Measurements from ENCODE around the gene SUOX. TPM values are rescaled to one million over a fixed set of nuclear protein-coding genes. Genes with fewer than 3 reads are reported as not detected.
"Not testable (repeated sequence)": the region's sequence is repeated elsewhere in the genome, so short reads cannot be mapped to it uniquely, and the experiment has no call there.

SUOX gene
- total and polyA plus RNA-seq, 5 donors from 2014 or later, result 2.2 to 10.3 (median 6.9) TPM

DNA sequence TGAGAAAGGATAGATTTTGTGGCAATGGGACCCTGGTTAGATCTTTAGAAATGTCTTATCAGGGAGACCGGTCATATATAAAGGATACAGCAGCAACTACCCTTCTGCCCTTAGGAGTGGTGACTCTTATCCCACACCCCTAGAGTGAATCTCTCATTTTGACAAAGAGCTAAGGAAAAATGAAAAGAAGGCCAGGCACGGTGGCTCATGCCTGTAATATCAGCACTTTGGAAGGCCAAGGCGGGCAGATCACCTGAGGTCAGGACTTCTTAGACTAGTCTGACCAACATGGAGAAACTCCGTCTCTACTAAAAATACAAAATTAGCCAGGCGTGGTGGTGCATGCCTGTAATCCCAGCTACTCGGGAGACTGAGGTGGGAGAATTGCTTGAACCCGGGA, 11.1 kb upstream of the SUOX start:
- not testable (repeated sequence) for H3K27me3 Mint-ChIP-seq; H3K4me3 ChIP-seq (ENCODE audit: low read depth, low read length); H3K27me3 ChIP-seq (ENCODE audit: control insufficient read depth, insufficient read depth, low read length); H3K9me3 ChIP-seq (ENCODE audit: control insufficient read depth in 2 of 2, low read length in 2 of 2); H3K9me3 Mint-ChIP-seq; DNase-seq; H3K4me3 Mint-ChIP-seq; H3K27ac Mint-ChIP-seq; H3K27ac ChIP-seq (ENCODE audit: insufficient read depth, low read length, poor library complexity, severe bottlenecking); ATAC-seq (ENCODE audit: low read depth in 2 of 2); H3K4me1 ChIP-seq (ENCODE audit: control insufficient read depth, insufficient read depth, low read length, poor library complexity, severe bottlenecking)
- H3K4me1 Mint-ChIP-seq, result peaks cover 0 to 15% (median 5%) of the 10 kb centered on the region in 4 donors
- peaks cover 54% of the 10 kb centered on the region for H3K36me3 ChIP-seq (ENCODE audit: control insufficient read depth, insufficient read depth, low read length)
- peaks cover 36% of the 10 kb centered on the region for H3K36me3 Mint-ChIP-seq

DNA sequence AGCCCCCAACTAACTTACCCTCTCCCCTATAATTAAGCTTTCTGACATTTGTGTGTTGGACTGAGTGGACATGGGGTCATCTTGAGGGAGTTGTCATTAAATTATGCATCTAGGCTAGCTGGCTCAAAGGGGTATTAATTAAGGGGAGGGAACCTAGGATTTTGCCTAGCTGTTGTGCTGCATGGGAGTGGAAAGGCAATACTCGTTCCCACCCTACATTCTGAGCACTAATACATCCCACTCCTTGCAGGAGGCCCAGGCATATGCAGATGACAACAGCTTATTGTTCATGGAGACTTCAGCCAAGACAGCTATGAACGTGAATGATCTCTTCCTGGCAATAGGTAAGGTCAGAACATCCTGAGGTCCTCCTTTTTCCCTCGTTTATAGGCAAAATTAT, 6.0 kb upstream of the SUOX start:
- Histone ChIP-seq H3K27ac (ENCODE audit: insufficient read depth, low read length, poor library complexity, severe bottlenecking) (no peak overlapping the region), H3K4me1 (ENCODE audit: control insufficient read depth, insufficient read depth, low read length, poor library complexity, severe bottlenecking) (peaks cover 3% of the 10 kb centered on the region), H3K36me3 (ENCODE audit: control insufficient read depth, insufficient read depth, low read length) (peaks cover 62% of the 10 kb centered on the region), H3K4me3 (ENCODE audit: low read depth, low read length) (no peak overlapping the region), H3K27me3 (ENCODE audit: control insufficient read depth, insufficient read depth, low read length) (no peaks in the 10 kb centered on the region), H3K9me3 (ENCODE audit: control insufficient read depth in 2 of 2, low read length in 2 of 2) (no peaks in the 10 kb centered on the region)
- Mint-ChIP-seq H3K27ac (peak overlapping the region in 1 of 3 donors; percentile 39), H3K9me3 (no peaks in the 10 kb centered on the region), H3K4me1 (peaks cover 2 to 8% (median 3%) of the 10 kb centered on the region in 4 donors), H3K27me3 (no peaks in the 10 kb centered on the region), H3K4me3 (no peak overlapping the region), H3K36me3 (peaks cover 43% of the 10 kb centered on the region)
- no peak for DNase-seq
- no peak for ATAC-seq (ENCODE audit: low read depth in 2 of 2)

DNA sequence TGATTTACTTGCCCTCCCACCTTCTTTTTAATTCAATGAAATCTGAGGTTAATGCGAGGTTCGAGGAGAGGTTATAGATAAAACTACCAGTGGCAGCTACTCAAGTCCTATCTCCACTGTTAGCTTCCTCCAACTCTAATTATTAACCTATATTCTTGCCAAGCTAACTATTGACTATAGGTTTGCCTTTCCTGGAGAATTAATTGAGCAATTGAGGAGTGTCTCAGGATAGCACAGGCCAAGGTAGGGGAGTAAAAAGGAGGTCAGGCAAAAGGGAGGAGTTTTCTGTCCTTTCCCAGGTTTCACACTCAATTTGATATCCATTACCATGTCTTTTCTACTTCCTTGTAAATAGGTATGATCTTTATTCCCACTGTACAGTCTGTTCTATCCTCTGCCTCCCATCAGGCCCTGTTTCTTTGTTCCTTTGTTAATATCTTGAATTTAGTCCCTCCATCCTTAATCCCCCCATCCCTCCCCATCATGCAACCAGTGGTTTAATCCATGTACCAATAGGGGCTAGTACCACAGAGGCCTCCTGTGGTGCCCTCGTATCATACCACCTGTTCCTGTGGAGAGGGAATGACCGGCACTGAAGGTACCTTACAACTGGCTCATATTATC, 3.7 kb upstream of the SUOX start:
- Histone ChIP-seq H3K9me3 (ENCODE audit: control insufficient read depth in 2 of 2, low read length in 2 of 2) (no peaks in the 10 kb centered on the region), H3K4me3 (ENCODE audit: low read depth, low read length) (no peak overlapping the region), H3K27ac (ENCODE audit: insufficient read depth, low read length, poor library complexity, severe bottlenecking) (no peak overlapping the region), H3K4me1 (ENCODE audit: control insufficient read depth, insufficient read depth, low read length, poor library complexity, severe bottlenecking) (peaks cover 18% of the 10 kb centered on the region), H3K36me3 (ENCODE audit: control insufficient read depth, insufficient read depth, low read length) (peaks cover 57% of the 10 kb centered on the region), H3K27me3 (ENCODE audit: control insufficient read depth, insufficient read depth, low read length) (no peaks in the 10 kb centered on the region)
- H3K27me3 Mint-ChIP-seq, result no peaks in the 10 kb centered on the region
- no peak for ATAC-seq (ENCODE audit: low read depth in 2 of 2)
- no peak overlapping the region for H3K4me3 Mint-ChIP-seq
- H3K4me1 Mint-ChIP-seq, result peaks cover 6 to 29% (median 16%) of the 10 kb centered on the region in 4 donors
- H3K9me3 Mint-ChIP-seq, result no peaks in the 10 kb centered on the region
- peak overlapping the region in 2 of 3 donors; percentile 20 to 25 for H3K27ac Mint-ChIP-seq
- peaks cover 40% of the 10 kb centered on the region for H3K36me3 Mint-ChIP-seq
- DNase-seq, result no peak

DNA sequence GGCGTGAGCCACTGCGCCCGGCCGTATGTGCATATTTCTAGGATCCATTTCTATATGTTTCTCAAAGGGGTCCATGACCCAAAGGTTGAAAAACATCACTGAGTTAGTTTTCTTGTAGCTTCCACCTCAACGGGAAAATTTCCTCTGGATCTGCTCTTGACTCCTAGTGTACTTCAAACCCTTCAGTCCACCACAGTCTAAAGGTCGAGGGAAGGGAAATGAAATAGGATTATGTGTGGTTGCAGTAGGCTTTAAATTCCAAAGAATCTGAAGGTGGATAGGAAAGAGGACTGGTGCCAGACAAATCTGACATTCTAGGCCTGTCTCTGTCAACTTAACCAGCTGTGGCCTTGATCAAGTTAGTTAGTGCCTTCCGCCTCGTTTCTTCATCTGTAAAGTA, 1.7 kb upstream of the SUOX start:
- no peaks in the 10 kb centered on the region for H3K27me3 Mint-ChIP-seq

DNA sequence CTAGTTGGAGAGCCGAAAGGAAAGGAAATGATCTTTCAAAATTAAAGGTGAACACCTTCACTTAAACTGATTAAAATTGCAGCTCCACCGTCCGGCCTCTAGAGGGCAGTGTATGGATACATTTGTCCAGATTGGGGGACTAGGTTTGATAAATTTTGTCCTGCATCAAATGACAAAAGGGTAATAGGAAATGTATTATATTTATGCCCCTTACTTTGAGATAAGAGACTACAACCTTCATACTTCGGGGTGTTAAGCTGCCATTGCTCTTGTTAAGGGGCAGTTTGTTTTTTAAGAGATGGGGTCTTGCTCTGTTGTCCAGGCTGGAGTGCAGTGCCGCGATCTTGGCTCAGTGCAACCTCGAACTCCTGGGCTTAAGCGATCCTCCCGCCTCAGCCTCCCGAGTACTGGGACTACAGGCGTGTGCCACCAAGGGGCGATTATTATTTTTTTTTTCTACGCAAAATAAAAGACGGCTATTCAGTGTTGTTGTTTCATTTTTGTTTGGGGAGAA, 818 bp upstream of the SUOX start:
- peak overlapping the region; percentile 50 for H3K27ac ChIP-seq (ENCODE audit: insufficient read depth, low read length, poor library complexity, severe bottlenecking)
- Mint-ChIP-seq H3K9me3 (no peaks in the 10 kb centered on the region), H3K4me1 (peaks cover 6 to 37% (median 26%) of the 10 kb centered on the region in 4 donors), H3K27me3 (no peaks in the 10 kb centered on the region), H3K36me3 (peaks cover 21% of the 10 kb centered on the region), H3K27ac (peak overlapping the region; percentile 76 to 91 (median 76)), H3K4me3 (peak overlapping the region; percentile 83 to 89 (median 88))
- peaks cover 33% of the 10 kb centered on the region for H3K36me3 ChIP-seq (ENCODE audit: control insufficient read depth, insufficient read depth, low read length)
- peak overlapping the region; percentile 81 for H3K4me3 ChIP-seq (ENCODE audit: low read depth, low read length)
- DNase-seq (peak; percentile 63 to 88 (median 84)), ATAC-seq (ENCODE audit: low read depth in 2 of 2) (peak; percentile 71 to 81)
- no peaks in the 10 kb centered on the region for H3K9me3 ChIP-seq (ENCODE audit: control insufficient read depth in 2 of 2, low read length in 2 of 2)
- peaks cover 18% of the 10 kb centered on the region for H3K4me1 ChIP-seq (ENCODE audit: control insufficient read depth, insufficient read depth, low read length, poor library complexity, severe bottlenecking)
- no peaks in the 10 kb centered on the region for H3K27me3 ChIP-seq (ENCODE audit: control insufficient read depth, insufficient read depth, low read length)

More for the DNA sequence above, 1.7 kb upstream of the SUOX start:
- DNase-seq (no peak), ATAC-seq (ENCODE audit: low read depth in 2 of 2) (no peak)
- H3K4me3 Mint-ChIP-seq, result no peak overlapping the region
- Histone ChIP-seq H3K9me3 (ENCODE audit: control insufficient read depth in 2 of 2, low read length in 2 of 2) (no peaks in the 10 kb centered on the region), H3K36me3 (ENCODE audit: control insufficient read depth, insufficient read depth, low read length) (peaks cover 42% of the 10 kb centered on the region), H3K4me3 (ENCODE audit: low read depth, low read length) (no peak overlapping the region), H3K27me3 (ENCODE audit: control insufficient read depth, insufficient read depth, low read length) (no peaks in the 10 kb centered on the region), H3K27ac (ENCODE audit: insufficient read depth, low read length, poor library complexity, severe bottlenecking) (peak overlapping the region; percentile 50), H3K4me1 (ENCODE audit: control insufficient read depth, insufficient read depth, low read length, poor library complexity, severe bottlenecking) (peaks cover 18% of the 10 kb centered on the region)
- H3K9me3 Mint-ChIP-seq, result no peaks in the 10 kb centered on the region
- peaks cover 6 to 37% (median 26%) of the 10 kb centered on the region in 4 donors for H3K4me1 Mint-ChIP-seq
- peaks cover 30% of the 10 kb centered on the region for H3K36me3 Mint-ChIP-seq
- peak overlapping the region in 1 of 3 donors; percentile 52 for H3K27ac Mint-ChIP-seq

DNA sequence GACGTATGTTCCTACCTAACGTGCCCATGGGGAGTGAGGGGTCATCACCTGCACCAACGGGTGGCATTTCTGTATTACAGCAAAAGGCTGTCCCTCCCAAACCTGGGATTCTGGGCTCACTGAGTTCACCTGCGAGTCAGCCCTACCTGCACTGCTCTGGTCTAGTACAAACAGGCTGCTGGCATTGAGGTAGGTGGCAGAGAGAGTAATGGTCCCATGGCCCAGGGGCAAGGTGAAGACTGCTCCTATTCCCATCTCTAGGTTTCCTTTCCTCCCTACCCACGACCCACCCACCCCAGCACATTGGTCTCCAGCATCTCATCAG, 421 bp downstream of the SUOX start:
- Mint-ChIP-seq H3K27me3 (no peaks in the 10 kb centered on the region), H3K36me3 (peaks cover 11% of the 10 kb centered on the region), H3K27ac (peak overlapping the region in 2 of 3 donors; percentile 87 to 91), H3K4me3 (peak overlapping the region; percentile 83 to 89 (median 88)), H3K4me1 (peaks cover 6 to 37% (median 26%) of the 10 kb centered on the region in 4 donors), H3K9me3 (no peaks in the 10 kb centered on the region)
- H3K27me3 ChIP-seq (ENCODE audit: control insufficient read depth, insufficient read depth, low read length), result no peaks in the 10 kb centered on the region
- no peaks in the 10 kb centered on the region for H3K9me3 ChIP-seq (ENCODE audit: control insufficient read depth in 2 of 2, low read length in 2 of 2)
- H3K36me3 ChIP-seq (ENCODE audit: control insufficient read depth, insufficient read depth, low read length), result peaks cover 22% of the 10 kb centered on the region
- no peak for DNase-seq
- H3K4me1 ChIP-seq (ENCODE audit: control insufficient read depth, insufficient read depth, low read length, poor library complexity, severe bottlenecking), result peaks cover 18% of the 10 kb centered on the region
- peak overlapping the region; percentile 50 for H3K27ac ChIP-seq (ENCODE audit: insufficient read depth, low read length, poor library complexity, severe bottlenecking)
- peak overlapping the region; percentile 81 for H3K4me3 ChIP-seq (ENCODE audit: low read depth, low read length)
- ATAC-seq (ENCODE audit: low read depth in 2 of 2), result peak in 1 of 2 donors; percentile 30

DNA sequence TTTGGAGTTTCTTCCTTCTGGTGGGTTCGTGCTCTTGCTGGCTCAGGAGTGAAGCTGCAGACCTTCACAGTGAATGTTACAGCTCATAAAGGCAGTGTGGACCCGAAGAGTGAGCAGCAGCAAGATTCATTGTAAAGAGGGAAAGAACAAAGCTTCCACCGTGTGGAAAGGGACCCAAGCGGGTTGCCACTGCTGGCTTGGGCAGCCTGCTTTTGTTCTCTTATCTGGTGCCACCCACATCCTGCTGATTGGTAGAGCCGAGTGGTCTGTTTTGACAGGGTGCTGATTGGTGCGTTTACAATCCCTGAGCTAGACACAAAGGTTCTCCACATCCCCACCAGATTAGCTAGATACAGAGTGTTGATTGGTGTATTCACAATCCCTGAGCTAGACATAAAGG, 2.4 kb downstream of the SUOX start:
- not testable (repeated sequence) for H3K36me3 Mint-ChIP-seq; H3K27me3 Mint-ChIP-seq; H3K4me3 ChIP-seq (ENCODE audit: low read depth, low read length); H3K9me3 Mint-ChIP-seq; H3K27ac ChIP-seq (ENCODE audit: insufficient read depth, low read length, poor library complexity, severe bottlenecking); H3K36me3 ChIP-seq (ENCODE audit: control insufficient read depth, insufficient read depth, low read length); H3K27me3 ChIP-seq (ENCODE audit: control insufficient read depth, insufficient read depth, low read length); H3K9me3 ChIP-seq (ENCODE audit: control insufficient read depth in 2 of 2, low read length in 2 of 2); ATAC-seq (ENCODE audit: low read depth in 2 of 2)
- Mint-ChIP-seq H3K4me1 (peaks cover 6 to 41% (median 27%) of the 10 kb centered on the region in 4 donors), H3K4me3 (peak overlapping the region; percentile 39 to 62 (median 48)), H3K27ac (peak overlapping the region; percentile 37 to 69 (median 38))
- peak in 1 of 3 donors; percentile 57 for DNase-seq
- H3K4me1 ChIP-seq (ENCODE audit: control insufficient read depth, insufficient read depth, low read length, poor library complexity, severe bottlenecking), result peaks cover 18% of the 10 kb centered on the region

Data from CD4-positive, CD25-positive, alpha-beta regulatory T cell (primary cell).